Peyer's patch (tissue), 4 donors: Measurements from ENCODE around the gene MSI2.

ENCODE experiments used
- CTCF ChIP-seq, 6 experiments: fragments of 450-650 bp in 4 of 6; fragments of 200-600 bp in 2 of 6; sonication (generic) in 1 of 6; IDR thresholded peaks; one replicate each; pipeline ENCODE4 v1.5.1; 2017 to 2019; ENCODE audit warnings: antibody characterized with exemption in 6 of 6, mild to moderate bottlenecking in 3 of 6, moderate library complexity in 1 of 6
- POLR2A ChIP-seq, 2 donors: fragments of 450-650 bp; IDR thresholded peaks; one replicate each; pipeline ENCODE4 v1.5.1; 2017; ENCODE audit warnings: antibody characterized with exemption in 2 of 2, mild to moderate bottlenecking in 2 of 2, moderate library complexity in 2 of 2

GRCh38 chr17:57552114-57552624, 295.8 kb downstream of the MSI2 start:
- TF ChIP-seq CTCF (IDR thresholded peaks at IDR 0.05): peak in 3 of 6 experiments; percentile 16 to 65 (median 46)
- no peak for TF ChIP-seq POLR2A (IDR thresholded peaks at IDR 0.05)
